ENCODE results near the gene NKD2. TPM values are rescaled to one million over a fixed set of nuclear protein-coding genes. Genes with fewer than 3 reads are reported as not detected.

The NKD2 gene
- total and polyA plus RNA-seq, 5 donors from 2014 or later: not detected

- no peak overlapping the region for H3K4me3 ChIP-seq (ENCODE audit: low read depth, low read length)
- no peak for ATAC-seq (ENCODE audit: low read depth in 2 of 2)
- Mint-ChIP-seq H3K4me3 (no peak overlapping the region), H3K27me3 (no peaks in the 10 kb centered on the region), H3K4me1 (no peaks in the 10 kb centered on the region), H3K27ac (no peak overlapping the region), H3K36me3 (peaks cover 2% of the 10 kb centered on the region), H3K9me3 (no peaks in the 10 kb centered on the region)
- peaks cover 44% of the 10 kb centered on the region for H3K36me3 ChIP-seq (ENCODE audit: control insufficient read depth, insufficient read depth, low read length)
- no peaks in the 10 kb centered on the region for H3K4me1 ChIP-seq (ENCODE audit: control insufficient read depth, insufficient read depth, low read length, poor library complexity, severe bottlenecking)
- no peaks in the 10 kb centered on the region for H3K27me3 ChIP-seq (ENCODE audit: control insufficient read depth, insufficient read depth, low read length)
- DNase-seq: no peak
- H3K9me3 ChIP-seq (ENCODE audit: control insufficient read depth in 2 of 2, low read length in 2 of 2): no peaks in the 10 kb centered on the region
- H3K27ac ChIP-seq (ENCODE audit: insufficient read depth, low read length, poor library complexity, severe bottlenecking): no peak overlapping the region
Measured at GRCh38 chr5:1086871-1087270, 78.3 kb downstream of the NKD2 start.

- Histone ChIP-seq H3K27ac (ENCODE audit: insufficient read depth, low read length, poor library complexity, severe bottlenecking) (no peak overlapping the region), H3K27me3 (ENCODE audit: control insufficient read depth, insufficient read depth, low read length) (no peaks in the 10 kb centered on the region), H3K9me3 (ENCODE audit: control insufficient read depth in 2 of 2, low read length in 2 of 2) (no peaks in the 10 kb centered on the region), H3K4me3 (ENCODE audit: low read depth, low read length) (no peak overlapping the region), H3K36me3 (ENCODE audit: control insufficient read depth, insufficient read depth, low read length) (peaks cover 47% of the 10 kb centered on the region), H3K4me1 (ENCODE audit: control insufficient read depth, insufficient read depth, low read length, poor library complexity, severe bottlenecking) (no peaks in the 10 kb centered on the region)
- no peak for DNase-seq
- ATAC-seq (ENCODE audit: low read depth in 2 of 2): no peak
- Mint-ChIP-seq H3K4me3 (no peak overlapping the region), H3K9me3 (no peaks in the 10 kb centered on the region), H3K36me3 (peaks cover 3% of the 10 kb centered on the region), H3K4me1 (no peaks in the 10 kb centered on the region), H3K27ac (no peak overlapping the region), H3K27me3 (no peaks in the 10 kb centered on the region)
Measured at GRCh38 chr5:1087428-1087827, 78.8 kb downstream of the NKD2 start.

DNA sequence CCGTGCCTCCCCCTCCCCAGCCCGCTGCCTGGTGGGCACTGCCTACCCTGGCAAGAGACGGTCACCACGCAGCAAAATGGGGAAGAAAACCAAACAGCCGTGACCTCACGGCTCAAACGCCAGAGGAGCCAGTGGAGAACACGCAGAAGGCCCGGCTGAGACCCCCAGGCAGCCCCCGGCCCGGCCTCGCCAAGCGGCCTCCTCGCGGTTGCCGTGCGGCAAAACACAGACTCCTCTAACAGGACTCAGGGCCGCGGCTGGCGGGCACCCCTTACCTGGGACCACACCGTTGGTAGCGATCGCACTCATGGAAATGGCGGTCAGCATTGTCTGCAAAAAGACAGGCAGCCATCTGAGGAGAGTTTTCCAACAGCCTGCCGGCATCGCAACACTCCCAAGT, 79.4 kb downstream of the NKD2 start:
- ATAC-seq (ENCODE audit: low read depth in 2 of 2) (no peak), DNase-seq (no peak)
- Mint-ChIP-seq H3K27me3 (no peaks in the 10 kb centered on the region), H3K9me3 (no peaks in the 10 kb centered on the region), H3K27ac (no peak overlapping the region), H3K36me3 (peaks cover 7% of the 10 kb centered on the region), H3K4me3 (no peak overlapping the region), H3K4me1 (no peaks in the 10 kb centered on the region)
- H3K27ac ChIP-seq (ENCODE audit: insufficient read depth, low read length, poor library complexity, severe bottlenecking): no peak overlapping the region
- no peaks in the 10 kb centered on the region for H3K27me3 ChIP-seq (ENCODE audit: control insufficient read depth, insufficient read depth, low read length)
- H3K4me1 ChIP-seq (ENCODE audit: control insufficient read depth, insufficient read depth, low read length, poor library complexity, severe bottlenecking): no peaks in the 10 kb centered on the region
- H3K4me3 ChIP-seq (ENCODE audit: low read depth, low read length): no peak overlapping the region
- no peaks in the 10 kb centered on the region for H3K9me3 ChIP-seq (ENCODE audit: control insufficient read depth in 2 of 2, low read length in 2 of 2)
- H3K36me3 ChIP-seq (ENCODE audit: control insufficient read depth, insufficient read depth, low read length): peaks cover 51% of the 10 kb centered on the region

Other genes starting within 250 kb of the NKD2 start
- gene ZDHHC11B, start 224.1 kb upstream of the NKD2 start, total RNA-seq: 17.7 TPM
- not detected for gene ZDHHC11B, start 224.1 kb upstream of the NKD2 start, polyA plus RNA-seq
- 18.3 TPM for gene ZDHHC11, start 157.8 kb upstream of the NKD2 start, total RNA-seq
- not detected for gene ZDHHC11, start 157.8 kb upstream of the NKD2 start, polyA plus RNA-seq
- 139 TPM for gene BRD9, start 116.0 kb upstream of the NKD2 start, total RNA-seq
- gene BRD9, start 116.0 kb upstream of the NKD2 start, polyA plus RNA-seq: 10 to 100 TPM in 3 of 4 donors, 1 to 10 TPM in 1; 9.7 to 15.9 (median 12.0) TPM
- 1.2 TPM for gene TRIP13, start 115.9 kb upstream of the NKD2 start, total RNA-seq
- 1 to 10 TPM; 1.1 to 1.7 (median 1.3) TPM for gene TRIP13, start 115.9 kb upstream of the NKD2 start, polyA plus RNA-seq
- 10.9 TPM for gene SLC12A7, start 103.3 kb downstream of the NKD2 start, total RNA-seq
- 10 to 100 TPM in 1 of 4 donors, 1 to 10 TPM in 3; 2.2 to 16.0 (median 6.8) TPM for gene SLC12A7, start 103.3 kb downstream of the NKD2 start, polyA plus RNA-seq
- not detected for gene SLC6A19, start 192.8 kb downstream of the NKD2 start, total RNA-seq
- gene SLC6A19, start 192.8 kb downstream of the NKD2 start, polyA plus RNA-seq: not detected
- gene SLC6A18, start 216.6 kb downstream of the NKD2 start, total RNA-seq: not detected
- gene SLC6A18, start 216.6 kb downstream of the NKD2 start, polyA plus RNA-seq: not detected